ENCODE measurements around the gene ADAMTSL1. TPM values are rescaled to one million over a fixed set of nuclear protein-coding genes. Genes with fewer than 3 reads are reported as not detected.

ADAMTSL1 gene
- total RNA-seq, 1 donor from 2014 or later = 12.6 TPM

GRCh38 chr9:18741359-18741758, 267.4 kb downstream of the ADAMTSL1 start:
- H3K27ac ChIP-seq (ENCODE audit: low read depth, low read length) = no peak overlapping the region
- H3K27me3 Mint-ChIP-seq (ENCODE audit: low read depth, unreplicated experiment) = no peaks in the 10 kb centered on the region
- no peak overlapping the region for H3K4me3 Mint-ChIP-seq (ENCODE audit: unreplicated experiment)
- H3K36me3 ChIP-seq (ENCODE audit: insufficient read depth, low read length) = peaks cover 20% of the 10 kb centered on the region
- no peaks in the 10 kb centered on the region for H3K27me3 ChIP-seq (ENCODE audit: insufficient read depth, low read length)
- H3K36me3 Mint-ChIP-seq (ENCODE audit: low read depth, unreplicated experiment) = no peaks in the 10 kb centered on the region
- FAIRE-seq (no peak), DNase-seq (ENCODE audit: low read depth) (no peak)
- H3K4me2 ChIP-seq (ENCODE audit: low read length) = no peak overlapping the region
- no peak overlapping the region for H2AFZ ChIP-seq (ENCODE audit: low read depth, low read length)
- H3K27ac Mint-ChIP-seq (ENCODE audit: unreplicated experiment) = no peak overlapping the region
- H3K4me3 ChIP-seq (ENCODE audit: insufficient read depth, low read depth, low read length) = no peak overlapping the region
- H3K4me1 Mint-ChIP-seq (ENCODE audit: low read depth, unreplicated experiment) = peaks cover 4% of the 10 kb centered on the region
- H3K4me1 ChIP-seq (ENCODE audit: insufficient read depth, low read length) = peaks cover 3% of the 10 kb centered on the region
- no peaks in the 10 kb centered on the region for H3K79me2 ChIP-seq (ENCODE audit: insufficient read depth, low read length)
- no peaks in the 10 kb centered on the region for H3K9me3 Mint-ChIP-seq (ENCODE audit: unreplicated experiment)
- no peak for TF ChIP-seq EZH2 (IDR thresholded peaks at IDR 0.05; ENCODE audit: insufficient read depth, low read length)
- no peak for TF ChIP-seq CTCF (IDR thresholded peaks at IDR 0.05; ENCODE audit: insufficient read depth, low read depth, low read length)
- H3K9me3 ChIP-seq (ENCODE audit: insufficient read depth, low read depth, low read length) = no peaks in the 10 kb centered on the region
- H3K9ac ChIP-seq (ENCODE audit: low read length) = no peak overlapping the region
- H4K20me1 ChIP-seq (ENCODE audit: insufficient read depth, low read length) = no peaks in the 10 kb centered on the region

GRCh38 chr9:18741945-18742344, 268.0 kb downstream of the ADAMTSL1 start:
- DNase-seq (ENCODE audit: low read depth) (no peak), FAIRE-seq (no peak)
- peaks cover 4% of the 10 kb centered on the region for H3K4me1 Mint-ChIP-seq (ENCODE audit: low read depth, unreplicated experiment)
- H2AFZ ChIP-seq (ENCODE audit: low read depth, low read length) = no peak overlapping the region
- no peak overlapping the region for H3K4me3 Mint-ChIP-seq (ENCODE audit: unreplicated experiment)
- H3K27ac Mint-ChIP-seq (ENCODE audit: unreplicated experiment) = no peak overlapping the region
- no peaks in the 10 kb centered on the region for H3K9me3 ChIP-seq (ENCODE audit: insufficient read depth, low read depth, low read length)
- H3K79me2 ChIP-seq (ENCODE audit: insufficient read depth, low read length) = no peaks in the 10 kb centered on the region
- TF ChIP-seq CTCF (IDR thresholded peaks at IDR 0.05; ENCODE audit: insufficient read depth, low read depth, low read length) = no peak
- TF ChIP-seq EZH2 (IDR thresholded peaks at IDR 0.05; ENCODE audit: insufficient read depth, low read length) = no peak
- H3K4me3 ChIP-seq (ENCODE audit: insufficient read depth, low read depth, low read length) = no peak overlapping the region
- no peaks in the 10 kb centered on the region for H3K9me3 Mint-ChIP-seq (ENCODE audit: unreplicated experiment)
- H3K27me3 ChIP-seq (ENCODE audit: insufficient read depth, low read length) = no peaks in the 10 kb centered on the region
- peaks cover 18% of the 10 kb centered on the region for H3K36me3 ChIP-seq (ENCODE audit: insufficient read depth, low read length)
- H4K20me1 ChIP-seq (ENCODE audit: insufficient read depth, low read length) = no peaks in the 10 kb centered on the region
- H3K4me2 ChIP-seq (ENCODE audit: low read length) = no peak overlapping the region
- no peak overlapping the region for H3K27ac ChIP-seq (ENCODE audit: low read depth, low read length)
- H3K4me1 ChIP-seq (ENCODE audit: insufficient read depth, low read length) = peaks cover 3% of the 10 kb centered on the region
- H3K9ac ChIP-seq (ENCODE audit: low read length) = no peak overlapping the region
- no peaks in the 10 kb centered on the region for H3K27me3 Mint-ChIP-seq (ENCODE audit: low read depth, unreplicated experiment)
- H3K36me3 Mint-ChIP-seq (ENCODE audit: low read depth, unreplicated experiment) = no peaks in the 10 kb centered on the region

- Histone ChIP-seq H3K4me3 (ENCODE audit: insufficient read depth, low read depth, low read length) (no peak overlapping the region), H3K36me3 (ENCODE audit: insufficient read depth, low read length) (peaks cover 18% of the 10 kb centered on the region), H3K27ac (ENCODE audit: low read depth, low read length) (no peak overlapping the region), H3K9me3 (ENCODE audit: insufficient read depth, low read depth, low read length) (no peaks in the 10 kb centered on the region), H2AFZ (ENCODE audit: low read depth, low read length) (no peak overlapping the region), H4K20me1 (ENCODE audit: insufficient read depth, low read length) (no peaks in the 10 kb centered on the region), H3K27me3 (ENCODE audit: insufficient read depth, low read length) (no peaks in the 10 kb centered on the region), H3K9ac (ENCODE audit: low read length) (no peak overlapping the region), H3K79me2 (ENCODE audit: insufficient read depth, low read length) (no peaks in the 10 kb centered on the region), H3K4me2 (ENCODE audit: low read length) (no peak overlapping the region), H3K4me1 (ENCODE audit: insufficient read depth, low read length) (peaks cover 3% of the 10 kb centered on the region)
- H3K27me3 Mint-ChIP-seq (ENCODE audit: low read depth, unreplicated experiment) = no peaks in the 10 kb centered on the region
- H3K9me3 Mint-ChIP-seq (ENCODE audit: unreplicated experiment) = no peaks in the 10 kb centered on the region
- TF ChIP-seq EZH2 (IDR thresholded peaks at IDR 0.05; ENCODE audit: insufficient read depth, low read length) = no peak
- H3K4me1 Mint-ChIP-seq (ENCODE audit: low read depth, unreplicated experiment) = peaks cover 4% of the 10 kb centered on the region
- H3K27ac Mint-ChIP-seq (ENCODE audit: unreplicated experiment) = no peak overlapping the region
- no peak for DNase-seq (ENCODE audit: low read depth)
- H3K36me3 Mint-ChIP-seq (ENCODE audit: low read depth, unreplicated experiment) = no peaks in the 10 kb centered on the region
- no peak overlapping the region for H3K4me3 Mint-ChIP-seq (ENCODE audit: unreplicated experiment)
- FAIRE-seq = no peak
Measured at GRCh38 chr9:18743421-18743820, 269.5 kb downstream of the ADAMTSL1 start.

All from astrocyte (in vitro differentiated cells and primary cell).